ENCODE data around the gene FADS2. TPM values are rescaled to one million over a fixed set of nuclear protein-coding genes. Genes with fewer than 3 reads are reported as not detected.

FADS2 gene
- polyA plus RNA-seq, 1 donor from 2014 or later = 145 TPM

DNA sequence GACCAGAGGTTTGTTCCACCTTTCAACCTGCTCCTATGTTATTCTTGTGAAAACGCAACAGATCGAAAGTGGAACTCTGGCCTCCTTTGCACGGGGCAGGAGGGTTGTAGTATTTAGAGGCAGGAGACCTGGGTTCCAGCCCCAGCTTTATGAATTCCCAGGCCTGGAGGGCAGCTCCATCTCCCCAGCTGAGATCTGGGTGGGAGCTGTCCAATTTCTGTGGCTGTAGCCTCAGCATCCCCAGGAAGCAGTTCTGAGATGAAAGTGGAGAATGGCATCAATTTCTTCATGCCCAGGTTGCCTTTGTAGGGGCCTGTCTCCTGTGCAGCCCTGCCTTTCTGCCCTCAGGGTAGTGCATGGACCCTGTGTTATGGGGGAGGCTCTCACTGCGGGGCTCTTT lies 4.1 kb downstream of the FADS2 start:
- Histone ChIP-seq H3K4me3 (ENCODE audit: low read length) (peak overlapping the region; percentile 100), H3K27ac (ENCODE audit: low read length) (no peak overlapping the region), H4K20me1 (ENCODE audit: insufficient read depth) (peaks cover 8% of the 10 kb centered on the region), H3K9me3 (ENCODE audit: low read length) (no peaks in the 10 kb centered on the region), H3K36me3 (ENCODE audit: insufficient read depth, low read length) (no peaks in the 10 kb centered on the region), H3K4me2 (ENCODE audit: low read length) (peak overlapping the region; percentile 96), H3K79me2 (replicated peaks; ENCODE audit: insufficient read depth, low read length) (peaks cover 91% of the 10 kb centered on the region), H3F3A (ENCODE audit: insufficient read depth, low read length, poor library complexity, severe bottlenecking) (peaks cover under 1% of the 10 kb centered on the region), H3K27me3 (ENCODE audit: insufficient read depth, low read depth, low read length) (no peaks in the 10 kb centered on the region), H3K9ac (ENCODE audit: low read length) (no peak overlapping the region), H3K9me2 (ENCODE audit: insufficient read depth, low read length) (no peaks in the 10 kb centered on the region), H2AFZ (ENCODE audit: low read depth, low read length) (no peak overlapping the region)
- TF ChIP-seq, protein P1, sequence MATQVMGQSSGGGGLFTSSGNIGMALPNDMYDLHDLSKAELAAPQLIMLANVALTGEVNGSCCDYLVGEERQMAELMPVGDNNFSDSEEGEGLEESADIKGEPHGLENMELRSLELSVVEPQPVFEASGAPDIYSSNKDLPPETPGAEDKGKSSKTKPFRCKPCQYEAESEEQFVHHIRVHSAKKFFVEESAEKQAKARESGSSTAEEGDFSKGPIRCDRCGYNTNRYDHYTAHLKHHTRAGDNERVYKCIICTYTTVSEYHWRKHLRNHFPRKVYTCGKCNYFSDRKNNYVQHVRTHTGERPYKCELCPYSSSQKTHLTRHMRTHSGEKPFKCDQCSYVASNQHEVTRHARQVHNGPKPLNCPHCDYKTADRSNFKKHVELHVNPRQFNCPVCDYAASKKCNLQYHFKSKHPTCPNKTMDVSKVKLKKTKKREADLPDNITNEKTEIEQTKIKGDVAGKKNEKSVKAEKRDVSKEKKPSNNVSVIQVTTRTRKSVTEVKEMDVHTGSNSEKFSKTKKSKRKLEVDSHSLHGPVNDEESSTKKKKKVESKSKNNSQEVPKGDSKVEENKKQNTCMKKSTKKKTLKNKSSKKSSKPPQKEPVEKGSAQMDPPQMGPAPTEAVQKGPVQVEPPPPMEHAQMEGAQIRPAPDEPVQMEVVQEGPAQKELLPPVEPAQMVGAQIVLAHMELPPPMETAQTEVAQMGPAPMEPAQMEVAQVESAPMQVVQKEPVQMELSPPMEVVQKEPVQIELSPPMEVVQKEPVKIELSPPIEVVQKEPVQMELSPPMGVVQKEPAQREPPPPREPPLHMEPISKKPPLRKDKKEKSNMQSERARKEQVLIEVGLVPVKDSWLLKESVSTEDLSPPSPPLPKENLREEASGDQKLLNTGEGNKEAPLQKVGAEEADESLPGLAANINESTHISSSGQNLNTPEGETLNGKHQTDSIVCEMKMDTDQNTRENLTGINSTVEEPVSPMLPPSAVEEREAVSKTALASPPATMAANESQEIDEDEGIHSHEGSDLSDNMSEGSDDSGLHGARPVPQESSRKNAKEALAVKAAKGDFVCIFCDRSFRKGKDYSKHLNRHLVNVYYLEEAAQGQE (IDR thresholded peaks at IDR 0.05; ENCODE audit: borderline replicate concordance) = no peak
- TF ChIP-seq EP300 (conservative IDR thresholded peaks at IDR 0.05; ENCODE audit: poor library complexity, severe bottlenecking) (no peak), EZH2 (IDR thresholded peaks at IDR 0.05; ENCODE audit: borderline replicate concordance, insufficient read depth, low read length, poor library complexity, severe bottlenecking) (no peak), POLR2AphosphoS5 (IDR thresholded peaks at IDR 0.05) (no peak), SMC3 (conservative IDR thresholded peaks at IDR 0.05; ENCODE audit: poor library complexity) (no peak), RAD21 (conservative IDR thresholded peaks at IDR 0.05) (no peak), MXI1 (conservative IDR thresholded peaks at IDR 0.05; ENCODE audit: poor library complexity, severe bottlenecking) (no peak), TAF1 (IDR thresholded peaks at IDR 0.05; ENCODE audit: low read depth) (no peak)
- TF ChIP-seq, protein P2, sequence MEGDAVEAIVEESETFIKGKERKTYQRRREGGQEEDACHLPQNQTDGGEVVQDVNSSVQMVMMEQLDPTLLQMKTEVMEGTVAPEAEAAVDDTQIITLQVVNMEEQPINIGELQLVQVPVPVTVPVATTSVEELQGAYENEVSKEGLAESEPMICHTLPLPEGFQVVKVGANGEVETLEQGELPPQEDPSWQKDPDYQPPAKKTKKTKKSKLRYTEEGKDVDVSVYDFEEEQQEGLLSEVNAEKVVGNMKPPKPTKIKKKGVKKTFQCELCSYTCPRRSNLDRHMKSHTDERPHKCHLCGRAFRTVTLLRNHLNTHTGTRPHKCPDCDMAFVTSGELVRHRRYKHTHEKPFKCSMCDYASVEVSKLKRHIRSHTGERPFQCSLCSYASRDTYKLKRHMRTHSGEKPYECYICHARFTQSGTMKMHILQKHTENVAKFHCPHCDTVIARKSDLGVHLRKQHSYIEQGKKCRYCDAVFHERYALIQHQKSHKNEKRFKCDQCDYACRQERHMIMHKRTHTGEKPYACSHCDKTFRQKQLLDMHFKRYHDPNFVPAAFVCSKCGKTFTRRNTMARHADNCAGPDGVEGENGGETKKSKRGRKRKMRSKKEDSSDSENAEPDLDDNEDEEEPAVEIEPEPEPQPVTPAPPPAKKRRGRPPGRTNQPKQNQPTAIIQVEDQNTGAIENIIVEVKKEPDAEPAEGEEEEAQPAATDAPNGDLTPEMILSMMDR (IDR thresholded peaks at IDR 0.05; ENCODE audit: poor library complexity, severe bottlenecking) = no peak

DNA sequence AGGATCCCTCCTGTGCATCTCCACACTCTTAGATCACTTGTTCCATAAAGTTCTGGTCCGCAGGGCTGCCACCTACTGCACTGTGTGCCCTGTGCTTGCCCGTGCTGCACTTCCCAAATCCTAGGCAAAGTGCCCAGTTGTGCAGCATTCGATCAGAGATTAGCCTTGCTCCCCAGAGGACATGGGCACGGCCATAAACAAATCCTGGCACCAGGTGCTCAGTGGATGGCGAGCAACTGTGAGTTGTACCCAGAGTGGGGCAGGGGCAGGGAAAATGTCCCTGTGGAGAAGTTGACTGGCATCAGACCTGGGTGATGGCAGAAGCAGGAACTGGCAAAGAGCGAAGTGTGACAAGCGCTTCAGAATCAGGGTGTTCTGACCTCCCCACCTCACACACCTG lies 4.7 kb downstream of the FADS2 start:
- no peaks in the 10 kb centered on the region for H3K9me2 ChIP-seq (ENCODE audit: insufficient read depth, low read length)
- H3K9ac ChIP-seq (ENCODE audit: low read length) = no peak overlapping the region
- no peak overlapping the region for H3K27ac ChIP-seq (ENCODE audit: low read length)
- no peaks in the 10 kb centered on the region for H3F3A ChIP-seq (ENCODE audit: insufficient read depth, low read length, poor library complexity, severe bottlenecking)
- TF ChIP-seq, protein P1 (IDR thresholded peaks at IDR 0.05; ENCODE audit: borderline replicate concordance) = no peak
- no peak for TF ChIP-seq EP300 (conservative IDR thresholded peaks at IDR 0.05; ENCODE audit: poor library complexity, severe bottlenecking)
- H2AFZ ChIP-seq (ENCODE audit: low read depth, low read length) = no peak overlapping the region
- no peaks in the 10 kb centered on the region for H3K36me3 ChIP-seq (ENCODE audit: insufficient read depth, low read length)
- H3K79me2 ChIP-seq (replicated peaks; ENCODE audit: insufficient read depth, low read length) = peaks cover 95% of the 10 kb centered on the region
- no peaks in the 10 kb centered on the region for H3K9me3 ChIP-seq (ENCODE audit: low read length)
- H4K20me1 ChIP-seq (ENCODE audit: insufficient read depth) = peaks cover 8% of the 10 kb centered on the region
- H3K4me2 ChIP-seq (ENCODE audit: low read length) = no peak overlapping the region
- no peak overlapping the region for H3K4me3 ChIP-seq (ENCODE audit: low read length)
- H3K27me3 ChIP-seq (ENCODE audit: insufficient read depth, low read depth, low read length) = no peaks in the 10 kb centered on the region
